HG03439 (cell line): ENCODE results near the gene GRIK4.

Source experiments
- ATAC-seq: cut with Tn5 transposase; IDR thresholded peaks from one replicate; pipeline ENCODE4 v1.9.1; 2021; ENCODE audit warnings: mild to moderate bottlenecking, moderate library complexity; ENCODE audit not compliant: unreplicated experiment

The GRIK4 gene

DNA sequence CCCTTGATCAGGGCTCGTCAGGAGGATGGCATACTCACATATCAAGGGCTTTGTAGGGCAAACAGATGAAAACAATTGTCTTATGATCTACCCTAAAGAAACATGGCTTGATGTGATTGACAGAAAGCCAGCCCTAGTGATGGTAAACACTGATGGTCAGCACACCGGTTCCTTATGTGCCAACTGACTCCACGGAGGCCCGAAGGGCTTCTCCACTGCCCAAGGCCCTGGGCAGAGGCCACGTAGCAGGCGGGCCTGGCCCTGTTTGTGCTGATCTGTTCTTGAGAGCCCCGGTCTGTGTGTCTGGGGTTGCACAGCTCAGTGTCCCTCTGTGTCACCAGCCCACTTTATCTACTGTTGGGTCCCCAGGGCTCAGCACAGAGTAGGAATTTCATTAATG is 115.2 kb downstream of the GRIK4 start:
- ATAC-seq = no peak

GRCh38 chr11:120627327-120628163 is 116.0 kb downstream of the GRIK4 start:
- no peak for ATAC-seq

DNA sequence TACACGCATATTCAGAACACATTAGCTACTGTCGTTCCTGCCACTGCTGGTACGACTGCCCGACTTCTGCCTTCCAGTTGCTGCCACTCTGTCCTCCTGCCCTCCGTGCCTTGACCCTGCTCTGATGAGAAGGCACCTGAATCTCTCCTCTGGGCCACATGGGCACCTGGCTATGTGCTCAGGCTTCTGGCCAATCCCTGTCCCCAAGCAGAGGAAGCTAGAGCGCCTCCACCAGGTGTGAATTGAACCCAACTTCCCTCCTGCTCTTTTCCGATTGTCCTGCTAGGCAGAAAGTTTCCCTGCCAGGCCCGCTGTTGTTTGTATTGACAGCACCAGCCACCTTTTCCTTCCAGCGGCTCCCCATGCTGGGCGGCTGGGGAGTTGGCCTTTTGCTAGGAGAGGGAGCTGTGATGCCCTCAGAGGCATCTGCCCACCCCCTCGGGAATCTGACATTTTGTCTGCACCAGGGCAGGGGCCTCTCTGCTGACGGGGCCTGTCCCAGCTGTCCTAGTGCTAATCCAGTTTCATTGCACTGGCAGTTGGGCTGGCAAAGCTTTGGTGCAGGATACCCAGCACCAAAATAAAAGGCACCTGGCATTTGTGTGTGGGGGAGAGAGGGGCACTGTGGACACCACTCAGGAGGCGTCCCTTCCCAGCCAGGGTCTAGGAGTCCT is 118.0 kb downstream of the GRIK4 start:
- ATAC-seq = no peak

DNA sequence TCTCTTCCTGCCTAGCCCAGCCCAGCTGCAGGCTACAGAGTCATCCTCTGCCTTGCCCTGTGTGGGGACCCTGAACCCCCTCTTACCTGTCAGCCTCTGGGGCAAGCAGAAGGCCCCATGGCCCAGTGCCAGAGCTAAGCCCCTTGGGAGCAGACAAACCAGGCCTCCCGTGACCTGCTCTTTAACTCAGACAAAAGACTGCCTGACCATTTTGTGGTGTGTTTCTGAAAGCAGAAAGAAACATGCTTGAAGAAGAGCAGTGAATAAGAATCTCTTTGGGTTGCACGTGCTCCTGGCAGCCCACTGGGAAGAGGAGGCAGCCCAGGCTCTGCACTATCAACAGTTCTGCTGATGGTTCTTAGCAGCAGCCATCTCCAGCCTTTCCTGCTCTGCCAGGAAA is 118.6 kb downstream of the GRIK4 start:
- ATAC-seq = no peak

DNA sequence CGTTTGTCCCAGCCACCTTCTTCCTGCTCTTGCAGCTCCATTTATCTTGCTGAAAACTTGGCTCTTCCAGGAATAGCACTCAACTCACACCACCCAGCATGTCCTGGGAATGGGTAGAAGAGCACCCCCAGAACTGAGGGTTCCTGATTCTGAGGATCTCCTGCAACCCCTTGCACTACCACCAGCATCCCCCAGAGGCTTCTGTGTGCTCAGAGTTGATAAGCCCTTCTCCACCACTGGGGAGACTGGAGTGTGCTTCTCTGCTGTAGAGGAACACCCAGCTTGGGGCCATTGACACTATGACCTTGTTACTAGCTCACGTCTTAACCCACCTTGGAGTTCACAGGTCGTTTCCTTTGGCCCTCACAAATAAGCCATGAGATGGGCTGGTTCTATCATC is 121.0 kb downstream of the GRIK4 start:
- ATAC-seq = no peak

DNA sequence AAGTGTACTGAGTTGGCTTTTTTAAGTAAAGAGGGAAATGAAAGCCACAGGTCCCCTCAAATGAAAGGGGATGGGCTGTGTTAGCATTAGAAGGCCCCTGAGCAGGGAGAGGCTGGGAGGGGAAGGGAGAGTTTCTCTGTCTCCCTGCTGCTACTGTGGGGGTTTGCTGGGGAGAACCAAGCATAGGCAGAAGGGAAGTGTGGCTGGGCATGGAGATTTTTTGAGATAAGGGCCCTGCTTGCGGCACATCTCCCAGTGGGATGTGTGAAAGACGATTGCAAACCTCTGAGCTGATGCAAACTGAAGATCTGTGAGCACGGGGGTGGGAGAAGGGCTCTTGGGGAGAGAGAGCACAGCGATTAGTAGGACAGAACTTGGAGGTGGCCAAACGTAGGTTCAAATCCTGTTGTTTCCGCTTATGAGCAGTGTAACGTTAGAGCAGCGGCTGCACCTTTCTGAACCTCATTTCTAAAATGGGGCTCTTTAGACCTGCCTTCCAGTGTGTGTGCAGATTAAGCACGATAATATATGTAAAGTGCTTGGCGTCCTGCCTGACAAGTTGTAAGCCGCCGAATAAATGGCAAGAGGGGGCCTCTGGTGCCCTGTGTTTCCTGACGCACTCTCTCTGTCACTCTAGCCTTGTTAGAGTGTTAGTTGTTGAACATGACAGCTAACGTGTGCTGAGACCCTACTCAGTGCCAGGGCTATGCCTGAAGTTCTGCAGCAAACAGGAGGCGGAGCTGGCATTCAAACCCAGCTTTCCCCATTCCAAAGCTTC is 122.3 kb downstream of the GRIK4 start:
- ATAC-seq = no peak

DNA sequence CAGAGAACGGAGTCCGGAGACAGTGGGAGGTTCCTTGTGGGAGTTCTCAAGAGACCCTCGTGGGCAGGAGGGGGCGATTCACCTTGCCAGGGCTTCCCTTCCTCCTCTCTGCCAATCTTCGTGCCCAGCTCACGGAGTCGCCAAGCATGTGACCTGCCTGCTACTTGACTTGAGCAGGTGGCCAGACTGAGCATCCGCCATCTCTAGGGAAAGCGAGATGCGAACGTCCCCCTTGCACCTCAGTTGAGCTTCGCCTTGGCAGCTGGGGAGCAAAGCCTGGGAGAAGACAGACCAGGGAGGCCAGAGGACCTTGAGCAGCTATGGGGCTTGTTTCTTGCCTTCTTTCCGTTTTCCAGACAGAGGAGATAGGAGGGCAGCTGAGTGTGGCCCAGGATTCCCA is 123.2 kb downstream of the GRIK4 start:
- ATAC-seq = no peak

DNA sequence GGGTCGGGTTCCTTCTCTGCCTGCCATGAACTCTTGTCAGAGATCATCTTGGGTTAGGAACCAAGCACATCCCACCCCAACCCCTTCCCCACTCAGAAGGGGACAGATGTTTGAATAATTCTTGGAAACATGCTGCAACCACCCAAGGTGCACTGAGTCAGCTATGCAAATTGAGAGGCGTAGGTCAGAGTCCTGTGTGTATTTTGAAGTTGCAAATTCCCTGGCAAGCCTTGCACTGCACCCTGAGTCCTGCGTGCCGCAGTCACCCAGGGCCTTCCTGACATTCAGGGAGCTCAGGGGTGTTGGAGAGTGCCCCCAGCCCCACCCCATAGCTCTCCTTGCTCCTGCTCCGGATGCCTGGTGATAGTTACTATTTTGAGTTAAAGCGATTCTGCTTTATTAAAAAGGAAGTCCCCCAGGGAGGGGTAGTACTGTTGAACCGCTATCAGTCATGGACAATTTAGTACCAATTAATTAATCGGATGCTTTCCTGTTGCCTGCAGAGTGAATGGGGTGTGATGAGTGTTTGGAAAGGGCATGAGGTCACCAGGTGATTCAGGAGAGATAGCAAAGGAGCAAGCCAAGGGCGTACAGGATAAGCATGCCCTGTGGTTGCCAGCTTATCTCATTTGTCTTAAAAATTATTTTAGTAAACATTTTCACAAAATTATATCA is 123.7 kb downstream of the GRIK4 start:
- no peak for ATAC-seq

DNA sequence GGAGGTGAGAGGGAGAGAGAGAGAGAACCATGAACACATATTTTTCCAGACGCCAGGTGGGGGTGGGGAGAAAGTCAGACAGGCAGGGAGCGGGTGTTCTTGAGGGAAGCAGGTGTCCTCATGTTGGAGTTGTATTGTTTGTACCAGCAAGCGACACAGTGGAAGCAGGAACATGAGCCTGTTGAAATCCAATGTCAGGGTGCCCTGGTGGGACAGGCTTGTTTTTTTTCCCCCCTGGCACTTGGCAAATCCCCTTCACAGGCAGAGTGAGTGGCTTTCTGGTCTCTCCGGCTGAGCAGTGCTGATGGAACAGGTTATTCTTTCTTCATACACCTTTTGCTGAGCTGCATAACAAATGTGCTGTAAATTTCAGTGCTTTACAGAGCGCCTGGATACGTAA is 125.6 kb downstream of the GRIK4 start:
- ATAC-seq = no peak

- ATAC-seq = no peak
Measured at GRCh38 chr11:120642196-120642894, 130.8 kb downstream of the GRIK4 start.

DNA sequence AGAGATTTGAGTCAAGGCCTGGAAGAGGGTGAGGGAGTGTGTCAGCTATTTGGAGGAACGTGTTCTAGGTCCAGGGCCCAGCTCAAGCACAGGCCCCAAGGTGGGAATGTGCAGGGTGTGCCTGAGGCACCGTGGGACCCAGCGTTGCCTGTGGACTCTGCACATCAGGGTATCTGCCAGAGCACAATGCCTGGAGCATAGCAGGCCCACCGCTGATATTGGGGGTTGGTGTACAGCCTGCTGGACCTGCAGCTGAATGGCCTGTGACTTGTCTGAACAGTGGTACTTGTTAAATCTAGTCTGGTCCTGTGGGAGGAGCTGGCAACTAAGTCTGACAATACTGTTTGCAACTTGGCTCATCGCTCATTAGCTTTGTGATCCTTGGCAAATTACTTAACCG is 131.7 kb downstream of the GRIK4 start:
- ATAC-seq = no peak

- no peak for ATAC-seq
Measured at GRCh38 chr11:120645639-120646038, 134.1 kb downstream of the GRIK4 start.

DNA sequence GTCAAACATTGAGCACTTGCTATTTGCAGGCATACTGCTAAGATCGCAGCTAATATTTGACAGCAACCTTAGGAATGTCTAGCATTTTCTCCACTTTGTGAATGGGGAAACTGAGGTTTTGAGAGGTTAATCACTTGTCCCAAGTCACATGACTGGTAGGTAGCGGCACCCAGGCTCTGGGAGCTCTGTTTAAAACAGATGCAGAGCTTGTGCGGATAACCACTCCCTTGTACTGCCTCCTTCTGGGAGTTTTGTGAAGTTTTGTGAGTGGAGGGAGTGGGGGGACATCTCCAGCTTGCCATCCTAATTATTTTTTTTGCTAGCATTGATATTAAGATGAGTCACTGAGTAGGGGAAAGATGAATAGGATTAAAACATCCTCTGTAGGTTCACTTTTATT is 134.7 kb downstream of the GRIK4 start:
- ATAC-seq = no peak

GRCh38 chr11:120647681-120648080 is 136.1 kb downstream of the GRIK4 start:
- ATAC-seq = no peak

DNA sequence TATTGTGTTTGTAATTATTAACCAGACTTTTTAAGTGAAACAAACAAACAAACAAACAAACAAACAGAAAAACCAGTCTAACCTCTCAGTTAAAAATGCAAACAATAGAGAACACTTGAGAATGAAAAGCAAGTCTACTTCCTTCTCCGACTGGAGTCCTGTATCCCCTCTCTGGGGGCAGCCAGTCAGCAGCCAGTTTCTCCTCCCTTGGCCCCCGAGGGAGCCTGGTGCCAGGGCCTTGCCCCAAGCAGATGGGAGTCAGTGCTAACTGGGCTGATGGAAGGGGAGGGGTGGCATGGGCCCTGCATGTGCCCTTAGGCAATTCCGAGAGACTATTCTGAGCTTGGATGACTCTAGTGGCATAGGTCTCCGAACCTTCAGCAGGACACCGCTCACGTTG is 137.2 kb downstream of the GRIK4 start:
- ATAC-seq = no peak

- no peak for ATAC-seq
Measured at GRCh38 chr11:120649316-120649715, 137.8 kb downstream of the GRIK4 start.

GRCh38 chr11:120651396-120651795 is 139.8 kb downstream of the GRIK4 start:
- ATAC-seq = no peak

DNA sequence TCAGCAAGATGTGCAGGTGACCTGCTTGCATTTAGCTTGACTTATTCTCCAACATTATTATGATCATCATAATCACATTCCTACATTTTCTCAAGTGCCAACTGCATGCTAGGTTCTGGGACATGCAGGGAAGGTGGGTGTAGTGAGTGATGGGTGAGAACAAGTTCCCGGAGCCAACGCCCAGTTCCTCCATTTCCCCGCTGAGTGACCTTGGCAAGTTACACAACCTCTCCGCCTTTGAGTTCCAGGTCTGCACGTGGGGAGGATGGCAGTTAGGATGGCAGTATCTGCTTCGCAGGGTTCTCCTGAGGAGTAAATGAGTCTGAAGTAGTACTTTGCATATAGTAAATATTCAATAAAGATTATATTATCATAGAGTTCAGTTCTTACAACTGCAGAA is 140.3 kb downstream of the GRIK4 start:
- ATAC-seq = no peak

- ATAC-seq = no peak
Measured at GRCh38 chr11:120652705-120653335, 141.3 kb downstream of the GRIK4 start.

- ATAC-seq = no peak
Measured at GRCh38 chr11:120655589-120655988, 144.0 kb downstream of the GRIK4 start.
